GM19397 (cell line): ENCODE measurements around the gene RIOX2.

Source experiments
- ATAC-seq: cut with Tn5 transposase; IDR thresholded peaks from one replicate; pipeline ENCODE4 v1.9.1; 2021; ENCODE audit warnings: mild to moderate bottlenecking, moderate library complexity; ENCODE audit not compliant: unreplicated experiment

Gene RIOX2

GRCh38 chr3:97954228-97954827, 17.9 kb downstream of the RIOX2 start:
- no peak for ATAC-seq

- no peak for ATAC-seq
Measured at GRCh38 chr3:97952872-97953271, 19.4 kb downstream of the RIOX2 start.

- no peak for ATAC-seq
Measured at GRCh38 chr3:97952280-97952679, 20.0 kb downstream of the RIOX2 start.

GRCh38 chr3:97950360-97950759, 21.9 kb downstream of the RIOX2 start:
- no peak for ATAC-seq

- no peak for ATAC-seq
Measured at GRCh38 chr3:97949743-97950142, 22.5 kb downstream of the RIOX2 start.

GRCh38 chr3:97949110-97949485, 23.1 kb downstream of the RIOX2 start:
- ATAC-seq = no peak

GRCh38 chr3:97948351-97949109, 23.7 kb downstream of the RIOX2 start:
- ATAC-seq = no peak

GRCh38 chr3:97942801-97943546, 29.3 kb downstream of the RIOX2 start:
- no peak for ATAC-seq

- no peak for ATAC-seq
Measured at GRCh38 chr3:97940034-97940433, 32.2 kb downstream of the RIOX2 start.

GRCh38 chr3:97939401-97939800, 32.8 kb downstream of the RIOX2 start:
- no peak for ATAC-seq

GRCh38 chr3:97938444-97938843, 33.8 kb downstream of the RIOX2 start:
- ATAC-seq = no peak

GRCh38 chr3:97937205-97937604, 35.0 kb downstream of the RIOX2 start:
- ATAC-seq = no peak

GRCh38 chr3:97935842-97936241, 36.4 kb downstream of the RIOX2 start:
- no peak for ATAC-seq

- no peak for ATAC-seq
Measured at GRCh38 chr3:97934980-97935695, 37.1 kb downstream of the RIOX2 start.

- ATAC-seq = no peak
Measured at GRCh38 chr3:97932387-97932801, 39.8 kb downstream of the RIOX2 start.

- no peak for ATAC-seq
Measured at GRCh38 chr3:97931218-97931617, 41.0 kb downstream of the RIOX2 start.

- ATAC-seq = no peak
Measured at GRCh38 chr3:97930018-97930417, 42.2 kb downstream of the RIOX2 start.

- no peak for ATAC-seq
Measured at GRCh38 chr3:97928986-97929385, 43.2 kb downstream of the RIOX2 start.

GRCh38 chr3:97927704-97928103, 44.5 kb downstream of the RIOX2 start:
- ATAC-seq = no peak

- no peak for ATAC-seq
Measured at GRCh38 chr3:97917813-97918536, 54.3 kb downstream of the RIOX2 start.

- no peak for ATAC-seq
Measured at GRCh38 chr3:97916576-97916975, 55.7 kb downstream of the RIOX2 start.
